Measurements from ENCODE around the gene ARMS2. TPM values are rescaled to one million over a fixed set of nuclear protein-coding genes. Genes with fewer than 3 reads are reported as not detected.

ARMS2 gene, protein sequence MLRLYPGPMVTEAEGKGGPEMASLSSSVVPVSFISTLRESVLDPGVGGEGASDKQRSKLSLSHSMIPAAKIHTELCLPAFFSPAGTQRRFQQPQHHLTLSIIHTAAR
- total RNA-seq (ENCODE audit: insufficient read depth, low replicate concordance), result not detected

- no peak for DNase-seq (ENCODE audit: low spot score)
Measured at GRCh38 chr10:122454603-122455080, at the start of gene ARMS2. ARMS2 (plus strand) TSS chr10:122454653; CDS start chr10:122454728, 75 bp downstream.

GRCh38 chr10:122407375-122408125, 46.9 kb upstream of the ARMS2 start:
- peak; percentile 55 for DNase-seq (ENCODE audit: low spot score)

DNA sequence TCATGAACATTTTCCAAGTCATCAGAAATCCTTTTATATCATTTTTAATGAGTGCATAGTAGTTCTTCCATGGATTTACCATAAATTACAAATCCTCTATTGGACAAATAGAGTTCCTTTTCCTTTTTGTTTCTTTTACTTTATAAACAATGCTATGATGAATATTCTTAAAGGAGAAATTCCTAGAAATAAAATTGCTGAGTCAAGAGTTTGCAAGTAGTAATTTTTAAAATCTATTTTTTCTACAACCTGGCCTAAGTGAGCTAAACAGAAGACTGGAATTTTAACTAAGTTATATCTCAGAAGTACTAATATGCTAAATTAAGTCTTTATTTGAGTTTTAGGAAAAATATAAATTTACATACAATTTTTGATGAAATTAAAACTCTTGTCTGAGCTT, 41.1 kb upstream of the ARMS2 start:
- no peak for DNase-seq (ENCODE audit: low spot score)

DNA sequence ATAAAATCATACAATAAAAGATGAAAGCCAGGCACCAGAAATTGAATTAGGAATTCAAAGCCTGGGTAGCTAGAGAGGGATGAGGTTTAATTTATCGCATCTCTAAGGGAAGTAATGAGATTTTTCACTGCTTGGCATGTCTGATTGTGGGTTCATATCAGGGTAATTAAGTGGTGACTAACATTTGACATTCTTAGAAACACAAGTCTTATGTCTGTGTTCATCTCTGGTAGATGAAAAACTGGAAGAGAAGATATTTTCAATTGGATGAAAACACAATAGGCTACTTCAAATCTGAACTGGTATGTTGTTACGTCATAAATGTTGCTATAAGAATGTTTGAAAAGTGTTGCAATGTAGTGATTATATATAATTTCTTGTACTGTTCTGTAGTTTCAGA, 36.8 kb upstream of the ARMS2 start:
- DNase-seq (ENCODE audit: low spot score), result no peak

GRCh38 chr10:122419016-122419415, 35.4 kb upstream of the ARMS2 start:
- no peak for DNase-seq (ENCODE audit: low spot score)

- DNase-seq (ENCODE audit: low spot score), result no peak
Measured at GRCh38 chr10:122419876-122420623, 34.4 kb upstream of the ARMS2 start.

- DNase-seq (ENCODE audit: low spot score), result no peak
Measured at GRCh38 chr10:122420624-122421007, 33.8 kb upstream of the ARMS2 start.

DNA sequence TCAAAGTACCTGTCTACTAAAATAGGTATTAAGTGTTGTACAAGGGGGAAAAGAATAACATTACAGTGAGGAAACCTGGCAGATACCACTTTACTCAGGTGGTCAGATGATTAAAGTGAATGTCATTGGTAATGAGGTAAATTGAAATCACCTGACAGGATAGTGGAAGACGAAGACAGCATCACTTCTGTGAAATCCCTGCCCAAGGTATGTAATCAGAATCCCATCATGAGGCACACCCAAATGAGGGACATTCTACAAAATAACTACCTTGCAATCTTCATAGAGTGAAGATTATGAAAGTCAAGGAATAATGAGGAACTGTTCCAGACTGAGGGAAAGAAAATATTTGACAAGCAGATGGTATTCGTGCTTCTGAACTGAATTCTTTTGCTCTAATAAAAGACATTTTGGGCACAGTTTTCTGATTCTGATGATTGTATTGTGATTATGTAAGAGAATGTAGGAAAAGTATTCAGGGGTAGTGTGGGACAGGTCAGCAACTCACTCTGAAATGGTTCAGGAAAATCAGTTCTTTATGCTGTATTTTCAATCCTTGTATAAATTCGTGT, 33.3 kb upstream of the ARMS2 start:
- DNase-seq (ENCODE audit: low spot score), result no peak

DNA sequence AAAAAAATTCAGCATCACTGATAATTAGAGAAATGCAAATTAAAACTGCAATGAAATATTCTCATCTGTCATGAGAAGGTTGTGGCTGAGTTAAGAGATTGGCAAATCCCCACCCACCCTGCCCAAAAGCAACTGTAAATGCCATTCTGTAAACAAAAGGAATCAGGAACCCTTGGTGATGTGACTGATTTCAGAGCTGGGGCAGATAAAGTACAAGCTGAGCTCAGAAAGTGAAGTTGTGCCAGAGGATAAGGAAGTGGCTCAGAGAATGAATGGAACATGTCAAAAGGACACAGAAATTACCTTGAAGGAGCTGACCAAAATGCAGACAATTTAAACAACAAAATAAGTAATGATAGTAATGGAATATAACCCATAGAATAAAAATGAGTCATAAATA, 32.7 kb upstream of the ARMS2 start:
- no peak for DNase-seq (ENCODE audit: low spot score)

DNA sequence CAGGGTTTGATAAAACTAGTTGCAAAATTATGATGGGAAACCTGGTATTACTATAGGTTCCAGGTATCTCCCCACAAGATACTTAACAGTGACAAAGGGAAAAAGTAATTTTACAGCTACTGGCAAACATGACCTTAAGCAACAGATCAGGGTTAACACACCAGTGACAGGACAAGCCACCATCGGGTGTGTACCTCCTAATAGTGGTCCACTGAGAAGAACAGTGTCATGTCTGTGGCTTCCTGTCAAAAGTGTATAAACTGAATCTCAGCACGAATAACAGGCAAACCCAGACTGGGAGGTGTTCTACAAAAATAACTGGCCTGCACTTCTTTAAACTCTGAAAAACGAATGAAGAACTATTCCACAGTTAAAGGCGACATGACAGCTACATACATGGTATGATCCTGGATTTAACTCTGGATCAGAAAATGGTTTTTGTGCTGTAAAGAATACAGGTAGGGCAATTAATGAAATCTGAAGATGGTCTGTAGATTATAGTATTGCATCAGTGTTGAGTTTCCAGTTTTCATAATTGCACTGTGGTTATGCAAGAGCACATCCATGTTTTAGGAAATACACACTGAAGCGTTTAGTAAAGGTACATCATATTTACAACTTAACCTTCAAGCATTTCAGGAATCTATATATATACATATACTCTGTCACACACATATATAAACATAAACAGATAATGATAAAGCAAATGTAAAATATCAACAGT, 32.0 kb upstream of the ARMS2 start:
- DNase-seq (ENCODE audit: low spot score), result no peak

- no peak for DNase-seq (ENCODE audit: low spot score)
Measured at GRCh38 chr10:122424059-122424458, 30.4 kb upstream of the ARMS2 start.

DNA sequence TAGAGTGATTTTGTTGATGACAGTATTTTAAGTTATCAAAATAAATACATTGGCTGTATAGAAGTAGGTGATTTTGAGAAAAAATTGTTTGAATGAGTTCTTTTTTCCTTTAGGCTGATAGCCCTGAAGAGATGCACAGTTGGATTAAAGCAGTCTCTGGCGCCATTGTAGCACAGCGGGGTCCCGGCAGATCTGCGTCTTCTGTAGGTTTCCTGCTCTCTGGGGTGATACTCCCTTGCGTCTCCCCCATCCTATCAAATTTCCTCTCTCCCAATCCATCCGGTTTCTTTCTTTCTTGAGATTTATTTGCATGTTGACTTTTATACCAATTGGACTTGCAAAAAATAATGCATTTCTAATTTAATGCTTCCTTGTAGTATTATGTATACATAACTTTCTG, 27.6 kb upstream of the ARMS2 start:
- DNase-seq (ENCODE audit: low spot score), result no peak

- no peak for DNase-seq (ENCODE audit: low spot score)
Measured at GRCh38 chr10:122427280-122427679, 27.2 kb upstream of the ARMS2 start.

GRCh38 chr10:122435212-122435827, 19.1 kb upstream of the ARMS2 start:
- peak; percentile 35 for DNase-seq (ENCODE audit: low spot score)

GRCh38 chr10:122441961-122442360, 12.5 kb upstream of the ARMS2 start:
- no peak for DNase-seq (ENCODE audit: low spot score)

GRCh38 chr10:122445469-122445868, 9.0 kb upstream of the ARMS2 start:
- no peak for DNase-seq (ENCODE audit: low spot score)

GRCh38 chr10:122445904-122446303, 8.5 kb upstream of the ARMS2 start:
- no peak for DNase-seq (ENCODE audit: low spot score)

DNA sequence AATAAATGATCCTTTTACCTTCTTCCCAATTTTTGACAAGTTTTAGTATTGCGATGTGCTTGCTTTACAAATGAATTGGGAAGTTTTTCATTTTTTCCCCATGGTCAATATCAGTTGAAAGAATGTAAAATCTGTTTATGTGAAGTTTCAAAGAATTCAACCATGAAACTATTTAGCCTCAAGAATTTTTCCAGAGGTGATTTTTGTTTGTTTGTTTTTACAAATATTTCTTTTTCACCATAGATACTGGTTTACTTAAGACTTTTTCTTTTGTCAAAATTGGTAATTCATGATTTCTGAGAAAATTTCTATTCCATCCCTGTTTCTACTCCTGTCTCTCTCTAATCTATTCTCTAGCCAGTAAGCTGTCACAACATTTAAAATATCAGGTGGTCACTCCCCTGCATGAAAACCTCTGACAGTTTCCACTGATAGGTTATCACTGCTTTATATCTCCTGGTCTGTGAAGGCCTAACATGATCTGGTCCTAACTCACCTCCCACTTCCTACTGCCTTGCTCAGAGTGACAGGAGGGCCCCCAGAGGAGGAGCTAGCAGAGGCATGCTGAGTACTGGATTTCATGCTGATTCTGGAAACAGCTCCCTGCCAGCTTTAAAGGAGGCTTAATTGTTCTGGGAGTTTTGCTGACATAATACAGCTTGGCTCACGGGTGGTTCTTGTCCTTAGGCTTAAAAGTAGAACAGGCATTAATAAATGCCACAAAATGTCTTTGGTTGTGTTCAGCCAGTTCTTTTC, 7.6 kb upstream of the ARMS2 start:
- DNase-seq (ENCODE audit: low spot score), result no peak

- DNase-seq (ENCODE audit: low spot score), result no peak
Measured at GRCh38 chr10:122448600-122448999, 5.9 kb upstream of the ARMS2 start.

DNA sequence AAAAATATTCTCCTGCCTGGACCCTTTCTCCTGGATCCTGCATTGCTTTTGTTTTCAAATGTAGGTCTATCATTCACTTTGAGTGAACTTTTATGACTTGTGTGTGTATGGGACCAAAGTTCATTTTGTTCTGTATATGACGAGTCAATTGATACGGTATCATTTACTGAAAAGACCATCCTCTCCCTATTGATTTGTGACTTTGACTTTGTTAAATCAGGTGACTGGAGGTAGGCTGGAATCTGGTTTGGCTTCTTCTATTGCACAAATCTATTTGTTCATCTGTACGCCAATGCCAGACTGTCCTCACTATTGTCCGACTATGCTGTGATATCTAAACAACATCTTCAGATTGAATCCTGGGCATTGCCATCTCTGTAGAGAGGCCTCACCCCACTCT, 5.3 kb upstream of the ARMS2 start:
- DNase-seq (ENCODE audit: low spot score), result no peak

Data from umbilical cord (tissue), 2 donors.